ENCODE results near the gene SPOCK1.
A peak's percentile ranks its signal among the peaks of the same experiment; 100 is the strongest.

SPOCK1 gene

GRCh38 chr5:137118629-137119028, 380.5 kb downstream of the SPOCK1 start:
- no peak for DNase-seq (ENCODE audit: low read depth)
- no peak overlapping the region for H3K4me3 ChIP-seq (ENCODE audit: low read depth, low read length)

DNA sequence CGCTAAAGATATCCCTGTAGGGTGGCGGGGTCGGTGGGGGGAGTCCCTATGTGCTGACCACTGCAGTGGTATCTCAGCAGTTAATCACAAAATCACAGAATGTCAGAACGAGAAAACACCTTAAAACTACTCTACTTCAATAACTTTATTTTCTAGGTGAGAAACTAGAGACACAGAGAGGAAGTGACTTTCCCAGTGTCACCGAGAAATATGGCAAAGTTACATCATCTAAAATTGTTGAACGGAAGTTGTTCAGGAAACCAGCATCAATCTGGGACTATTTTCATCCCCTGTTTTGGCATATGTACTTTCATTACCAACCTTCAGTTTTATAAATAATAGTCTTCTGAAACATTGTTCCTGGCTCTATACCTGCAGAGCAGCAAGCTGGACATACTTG, 384.0 kb downstream of the SPOCK1 start:
- no peak for DNase-seq (ENCODE audit: low read depth)
- H3K4me3 ChIP-seq (ENCODE audit: low read depth, low read length) = no peak overlapping the region

DNA sequence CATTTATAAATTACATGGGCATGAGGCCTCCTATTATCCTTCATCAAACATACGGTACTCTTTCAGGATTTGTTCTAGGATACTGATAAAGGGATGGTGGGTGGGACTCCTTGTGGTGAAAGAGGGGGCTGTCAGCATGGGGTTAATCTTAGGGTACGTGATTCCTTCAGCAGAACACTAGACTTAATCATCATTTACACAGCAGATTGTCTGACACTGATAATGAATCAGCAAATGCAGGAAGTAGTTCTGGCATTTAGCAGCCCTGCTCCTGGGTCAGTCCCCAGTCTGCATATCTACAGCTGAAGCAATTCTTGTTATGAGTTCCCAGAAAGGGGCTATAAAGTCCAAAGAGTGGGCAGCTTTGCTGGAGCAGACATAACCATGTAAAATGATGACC, 384.6 kb downstream of the SPOCK1 start:
- no peak overlapping the region for H3K4me3 ChIP-seq (ENCODE audit: low read depth, low read length)
- DNase-seq (ENCODE audit: low read depth) = peak; percentile 49

DNA sequence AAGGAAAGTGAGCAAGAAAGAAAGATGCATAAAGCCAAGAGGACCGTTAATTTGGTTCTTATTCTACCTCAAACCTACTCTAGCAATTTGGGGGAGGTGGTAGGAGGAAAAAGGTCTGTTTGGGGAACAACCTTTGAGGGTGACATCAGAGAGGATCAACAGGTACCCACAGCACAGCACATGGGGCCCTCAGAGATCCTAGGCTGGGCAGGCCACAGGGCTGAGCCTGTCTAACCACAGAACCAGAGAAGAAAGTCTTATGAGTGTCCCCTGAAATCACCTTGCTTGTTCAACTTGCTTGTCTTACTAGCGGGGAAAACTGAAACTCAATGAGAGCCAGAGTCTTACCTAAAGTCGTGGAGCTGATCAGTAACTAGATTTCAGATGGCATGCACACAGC, 385.2 kb downstream of the SPOCK1 start:
- no peak for DNase-seq (ENCODE audit: low read depth)
- H3K4me3 ChIP-seq (ENCODE audit: low read depth, low read length) = no peak overlapping the region

GRCh38 chr5:137113161-137113560, 386.0 kb downstream of the SPOCK1 start:
- H3K4me3 ChIP-seq (ENCODE audit: low read depth, low read length) = no peak overlapping the region
- DNase-seq (ENCODE audit: low read depth) = no peak

GRCh38 chr5:137105351-137106035, 393.6 kb downstream of the SPOCK1 start:
- no peak for DNase-seq (ENCODE audit: low read depth)
- H3K4me3 ChIP-seq (ENCODE audit: low read depth, low read length) = no peak overlapping the region

- no peak for DNase-seq (ENCODE audit: low read depth)
- H3K4me3 ChIP-seq (ENCODE audit: low read depth, low read length) = no peak overlapping the region
Observed at GRCh38 chr5:137101544-137101943, 397.6 kb downstream of the SPOCK1 start.

GRCh38 chr5:137099651-137100050, 399.5 kb downstream of the SPOCK1 start:
- DNase-seq (ENCODE audit: low read depth) = no peak
- H3K4me3 ChIP-seq (ENCODE audit: low read depth, low read length) = no peak overlapping the region

- no peak for DNase-seq (ENCODE audit: low read depth)
- H3K4me3 ChIP-seq (ENCODE audit: low read depth, low read length) = no peak overlapping the region
Observed at GRCh38 chr5:137098663-137099062, 400.5 kb downstream of the SPOCK1 start.

GRCh38 chr5:137098238-137098637, 400.9 kb downstream of the SPOCK1 start:
- no peak for DNase-seq (ENCODE audit: low read depth)

DNA sequence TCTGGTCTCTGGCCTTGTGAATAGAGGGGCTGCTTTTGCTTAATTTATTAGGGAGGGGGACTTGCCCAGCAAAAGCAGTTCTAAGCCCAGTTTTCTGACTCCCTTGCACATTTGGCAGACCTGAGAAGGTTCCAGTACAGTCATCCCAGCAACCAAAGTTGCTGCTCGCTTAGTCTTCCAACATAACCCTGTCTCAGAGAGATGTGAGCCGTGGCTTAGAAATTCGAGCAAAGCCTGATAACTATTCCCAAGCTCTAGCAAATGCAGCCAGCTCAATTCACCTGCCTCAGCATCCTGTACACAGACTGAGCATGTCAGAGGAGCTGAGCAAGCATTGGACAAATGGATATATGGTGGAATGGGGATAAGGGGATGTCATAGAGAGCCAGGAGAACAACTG, 401.9 kb downstream of the SPOCK1 start:
- no peak overlapping the region for H3K4me3 ChIP-seq (ENCODE audit: low read depth, low read length)
- no peak for DNase-seq (ENCODE audit: low read depth)

More at GRCh38 chr5:137098238-137098637, 400.9 kb downstream of the SPOCK1 start:
- H3K4me3 ChIP-seq (ENCODE audit: low read depth, low read length) = no peak overlapping the region

GRCh38 chr5:137096149-137097103, 402.7 kb downstream of the SPOCK1 start:
- DNase-seq (ENCODE audit: low read depth) = no peak
- H3K4me3 ChIP-seq (ENCODE audit: low read depth, low read length) = no peak overlapping the region

GRCh38 chr5:137095597-137095996, 403.5 kb downstream of the SPOCK1 start:
- no peak overlapping the region for H3K4me3 ChIP-seq (ENCODE audit: low read depth, low read length)
- DNase-seq (ENCODE audit: low read depth) = no peak

- H3K4me3 ChIP-seq (ENCODE audit: low read depth, low read length) = no peak overlapping the region
- DNase-seq (ENCODE audit: low read depth) = no peak
Observed at GRCh38 chr5:137092831-137093230, 406.3 kb downstream of the SPOCK1 start.

DNA sequence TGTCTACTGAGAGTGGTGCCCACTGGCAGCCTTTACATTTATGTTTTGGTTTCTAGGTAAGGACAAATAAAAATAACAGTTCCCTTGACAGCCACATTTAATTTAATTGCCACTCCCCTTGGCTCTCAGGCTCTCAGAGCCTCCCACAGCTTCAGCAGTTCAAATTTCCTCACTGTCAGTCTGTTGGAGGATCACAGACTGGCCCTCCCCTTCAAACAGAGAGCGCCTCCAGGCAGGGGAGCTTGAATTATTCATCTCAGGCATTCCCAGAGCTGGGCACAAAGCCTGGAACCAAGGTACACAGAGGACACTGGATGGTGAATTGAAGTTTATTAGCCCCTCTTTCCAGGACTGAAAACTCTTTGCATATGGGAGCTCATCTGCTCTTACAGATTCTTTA, 407.7 kb downstream of the SPOCK1 start:
- no peak for DNase-seq (ENCODE audit: low read depth)
- H3K4me3 ChIP-seq (ENCODE audit: low read depth, low read length) = no peak overlapping the region

DNA sequence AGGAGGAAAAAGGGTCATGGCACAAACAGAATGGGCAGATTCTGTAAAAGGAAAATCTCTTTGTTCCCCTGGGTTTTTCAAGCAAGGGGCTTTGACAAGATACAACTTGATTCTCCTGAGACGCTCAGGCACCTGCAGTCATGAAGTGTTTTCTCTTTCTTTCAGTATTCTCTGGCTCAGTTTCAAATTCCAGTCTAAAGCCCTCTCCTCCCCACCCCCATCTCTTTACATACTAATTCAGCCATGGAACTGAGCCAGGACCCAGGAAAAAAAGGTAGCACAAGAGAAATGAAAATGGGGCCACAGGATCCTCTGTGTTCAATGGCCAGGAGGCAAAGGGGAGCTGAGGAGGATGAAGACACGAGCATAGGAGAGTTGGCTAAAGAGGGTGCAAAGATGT, 408.4 kb downstream of the SPOCK1 start:
- DNase-seq (ENCODE audit: low read depth) = no peak

GRCh38 chr5:137090151-137090550, 409.0 kb downstream of the SPOCK1 start:
- no peak overlapping the region for H3K4me3 ChIP-seq (ENCODE audit: low read depth, low read length)
- DNase-seq (ENCODE audit: low read depth) = no peak

More for the DNA sequence above, 408.4 kb downstream of the SPOCK1 start:
- no peak overlapping the region for H3K4me3 ChIP-seq (ENCODE audit: low read depth, low read length)

GRCh38 chr5:137088175-137088574, 411.0 kb downstream of the SPOCK1 start:
- DNase-seq (ENCODE audit: low read depth) = no peak
- no peak overlapping the region for H3K4me3 ChIP-seq (ENCODE audit: low read depth, low read length)

GRCh38 chr5:137086342-137086741, 412.8 kb downstream of the SPOCK1 start:
- no peak for DNase-seq (ENCODE audit: low read depth)
- H3K4me3 ChIP-seq (ENCODE audit: low read depth, low read length) = no peak overlapping the region

- no peak for DNase-seq (ENCODE audit: low read depth)
- no peak overlapping the region for H3K4me3 ChIP-seq (ENCODE audit: low read depth, low read length)
Observed at GRCh38 chr5:137085206-137085605, 413.9 kb downstream of the SPOCK1 start.

DNA sequence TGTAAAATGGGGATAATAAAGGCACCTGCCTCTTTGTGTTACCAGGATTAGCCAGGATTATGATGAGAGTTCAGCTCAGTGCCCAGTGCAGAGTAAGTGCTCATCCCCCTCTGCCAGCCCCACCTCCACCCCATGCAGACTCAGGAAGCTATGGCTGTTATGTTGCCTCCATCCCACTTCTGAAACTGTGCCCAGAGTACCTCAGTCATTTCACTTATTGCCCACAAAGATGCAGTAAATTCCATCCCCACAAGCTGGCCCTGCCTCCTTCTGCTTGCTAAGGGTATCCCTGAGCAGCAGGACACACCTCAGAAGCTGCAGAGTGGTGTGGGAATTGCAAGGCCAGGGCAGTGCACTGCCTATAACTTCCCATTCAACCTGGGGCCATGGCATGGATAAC, 415.1 kb downstream of the SPOCK1 start:
- H3K4me3 ChIP-seq (ENCODE audit: low read depth, low read length) = no peak overlapping the region
- DNase-seq (ENCODE audit: low read depth) = no peak
